Activated CD4-positive, CD25-positive, alpha-beta regulatory T cell treated with anti-CD3 and anti-CD28 coated beads, Interleukin-2, amount 50 U/mL, for 16 hours (primary cell): ENCODE data around the gene GMCL1.
"Not testable (repeated sequence)": the region's sequence is repeated elsewhere in the genome, so short reads cannot be mapped to it uniquely, and the experiment has no call there.

Source experiments
- DNase-seq: peaks from one replicate; pipeline ENCODE4 v3.0.0-alpha.2; 2020; ENCODE audit warnings: low read depth, low spot score

The GMCL1 gene

DNA sequence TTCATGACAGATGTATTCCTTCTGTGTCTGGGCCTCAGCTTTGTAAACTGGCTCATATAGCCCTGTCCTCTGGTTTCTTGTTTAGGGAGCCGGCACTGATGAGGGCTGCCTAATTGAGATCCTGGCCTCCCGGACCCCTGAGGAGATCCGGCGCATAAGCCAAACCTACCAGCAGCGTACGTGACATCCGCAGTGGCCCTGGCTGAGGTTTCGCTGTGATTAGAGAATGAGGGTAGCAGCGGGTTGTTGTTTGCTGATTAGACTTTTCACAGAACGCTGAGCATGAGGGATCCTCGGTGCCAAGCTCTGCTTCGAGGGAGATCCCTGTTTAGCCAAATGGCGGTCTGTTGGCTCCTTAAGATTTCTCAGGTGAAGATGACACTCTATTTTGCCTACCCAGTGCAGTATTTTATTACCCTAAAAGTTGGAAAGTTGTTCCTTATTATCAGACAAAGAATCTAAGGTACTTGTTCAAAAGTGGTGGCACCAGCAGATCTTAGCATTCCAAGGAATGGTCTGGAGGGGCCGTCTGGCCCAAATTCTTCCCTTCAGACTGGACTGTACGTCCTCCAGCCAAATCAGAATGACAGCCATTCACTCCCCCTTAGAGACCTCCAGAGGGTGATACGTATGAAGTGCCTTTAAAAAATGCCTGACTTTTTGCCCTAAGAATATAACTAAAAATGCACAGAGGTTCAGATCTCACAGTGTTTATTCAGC lies 21.5 kb upstream of the GMCL1 start:
- no peak for DNase-seq

DNA sequence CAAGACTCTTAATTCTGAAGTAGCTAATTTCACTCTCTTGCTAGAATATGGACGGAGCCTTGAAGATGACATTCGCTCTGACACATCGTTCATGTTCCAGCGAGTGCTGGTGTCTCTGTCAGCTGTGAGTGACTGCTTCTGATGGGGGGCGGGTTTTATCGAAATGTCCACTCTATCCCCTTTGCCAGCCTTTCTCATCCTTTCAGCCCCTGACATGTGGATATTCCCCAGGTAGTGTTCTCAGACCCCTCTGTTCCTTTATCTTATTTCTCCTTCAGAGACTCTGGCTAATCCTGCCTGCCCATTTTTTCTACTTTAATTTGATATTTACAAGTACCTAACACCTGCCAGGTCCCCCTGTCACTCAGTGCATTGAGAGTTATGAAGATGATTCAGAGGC lies 18.9 kb upstream of the GMCL1 start:
- DNase-seq = no peak

- DNase-seq = no peak
Measured at GRCh38 chr2:69811018-69811417, 18.4 kb upstream of the GMCL1 start.

DNA sequence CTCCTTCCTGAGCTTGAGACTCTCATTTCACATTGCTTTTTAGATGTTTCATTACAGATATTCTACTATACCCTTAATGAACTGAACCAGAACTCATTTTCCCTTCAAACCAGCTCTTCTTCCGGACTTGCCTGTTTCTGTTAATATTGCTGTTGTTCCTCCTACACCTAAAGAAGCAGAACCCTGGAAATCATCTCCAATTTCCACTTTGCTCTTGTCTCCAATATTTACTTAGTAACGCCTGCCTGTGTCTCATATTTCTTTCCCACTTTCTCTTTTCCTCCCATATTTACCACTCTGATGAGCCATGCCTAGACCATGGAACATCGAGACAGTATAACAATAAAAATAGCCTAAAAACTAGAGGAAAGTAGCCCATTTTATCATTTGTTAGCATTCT lies 17.9 kb upstream of the GMCL1 start:
- no peak for DNase-seq

GRCh38 chr2:69815717-69816116 lies 13.7 kb upstream of the GMCL1 start:
- no peak for DNase-seq

GRCh38 chr2:69816923-69817542 lies 12.4 kb upstream of the GMCL1 start:
- peak; percentile 63 for DNase-seq

GRCh38 chr2:69817729-69818501 lies 11.5 kb upstream of the GMCL1 start:
- no peak for DNase-seq

- no peak for DNase-seq
Measured at GRCh38 chr2:69827796-69828540, 1.5 kb upstream of the GMCL1 start.

GRCh38 chr2:69828938-69829255 lies 563 bp upstream of the GMCL1 start:
- no peak for DNase-seq

DNA sequence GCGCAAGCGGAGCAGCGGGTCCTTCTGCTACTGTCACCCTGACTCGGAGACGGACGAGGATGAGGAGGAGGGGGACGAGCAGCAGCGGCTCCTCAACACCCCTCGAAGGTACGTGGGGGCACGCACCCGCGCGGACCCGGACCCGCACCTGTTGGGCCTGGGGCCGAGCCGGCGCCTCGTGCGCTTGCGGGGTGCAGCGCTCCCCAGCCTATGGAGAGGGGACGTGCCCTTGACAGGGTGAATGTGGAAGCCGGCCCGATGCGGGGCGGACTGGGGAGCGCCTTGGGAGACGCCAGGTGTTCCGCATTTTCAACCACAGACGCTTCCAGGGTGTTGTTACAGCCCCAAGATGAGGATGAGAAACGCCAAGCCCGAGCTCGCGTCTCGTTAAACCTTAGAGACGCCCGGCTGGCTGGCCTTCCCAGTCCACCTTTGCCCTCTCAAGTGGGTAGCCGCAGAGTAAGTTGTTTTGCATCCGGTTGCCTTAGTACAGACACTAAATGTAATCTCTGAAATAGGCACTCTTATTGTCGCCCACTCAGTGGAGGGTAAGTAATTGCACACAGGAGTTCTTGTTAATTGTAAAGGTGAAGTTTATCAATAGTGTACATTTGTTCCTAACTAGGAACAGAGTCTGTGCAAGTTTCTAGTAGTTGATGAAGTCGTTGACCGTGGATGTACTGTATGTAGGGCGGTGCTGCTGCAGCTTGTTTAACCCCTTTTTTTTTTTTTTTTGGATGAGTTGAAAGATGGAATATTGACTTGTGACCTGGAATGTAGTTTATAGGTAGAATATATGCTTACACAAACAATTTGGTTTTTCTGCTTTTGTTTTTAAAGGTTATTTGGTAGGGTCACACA lies 815 bp downstream of the GMCL1 start:
- DNase-seq = peak; percentile 4

DNA sequence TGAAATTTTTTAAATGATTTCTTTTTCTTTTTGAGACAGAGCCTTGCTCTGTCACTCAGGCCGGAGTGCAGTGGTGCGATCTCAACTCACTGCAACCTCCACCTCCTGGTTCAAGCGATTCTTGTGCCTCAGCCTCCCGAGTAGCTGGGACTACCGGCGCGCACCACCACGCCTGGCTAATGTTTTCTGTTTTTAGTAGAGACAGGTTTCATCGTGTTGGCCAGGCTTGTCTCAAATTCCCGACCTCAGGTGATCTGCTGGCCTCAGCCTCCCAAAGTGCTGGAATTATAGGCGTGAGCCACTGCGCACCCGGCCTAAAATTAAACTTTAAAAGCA lies 1.4 kb downstream of the GMCL1 start:
- DNase-seq = not testable (repeated sequence)

GRCh38 chr2:69831354-69831905 lies 2.0 kb downstream of the GMCL1 start:
- no peak for DNase-seq

GRCh38 chr2:69833752-69834151 lies 4.3 kb downstream of the GMCL1 start:
- no peak for DNase-seq

GRCh38 chr2:69835666-69836065 lies 6.2 kb downstream of the GMCL1 start:
- DNase-seq = no peak

GRCh38 chr2:69836316-69836715 lies 6.9 kb downstream of the GMCL1 start:
- no peak for DNase-seq

DNA sequence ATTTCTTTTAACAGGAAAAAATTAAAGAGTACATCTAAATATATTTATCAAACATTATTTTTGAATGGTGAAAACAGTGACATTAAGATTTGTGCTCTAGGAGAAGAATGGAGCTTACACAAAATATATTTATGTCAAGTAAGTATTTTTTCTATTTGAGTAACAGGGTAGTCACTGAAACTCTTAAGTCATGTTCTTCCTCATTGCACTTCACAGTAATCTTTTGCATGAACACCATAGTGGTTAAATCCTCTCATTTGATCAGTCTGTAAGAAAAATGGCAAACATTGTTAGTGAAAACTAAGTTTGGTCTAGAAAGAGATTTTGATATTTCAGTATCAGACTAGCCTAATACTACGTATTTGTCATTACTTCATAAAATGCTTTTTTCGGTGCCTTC lies 8.1 kb downstream of the GMCL1 start:
- no peak for DNase-seq

GRCh38 chr2:69843993-69844392 lies 14.5 kb downstream of the GMCL1 start:
- no peak for DNase-seq

GRCh38 chr2:69844560-69844959 lies 15.1 kb downstream of the GMCL1 start:
- no peak for DNase-seq

- DNase-seq = no peak
Measured at GRCh38 chr2:69846182-69847067, 17.0 kb downstream of the GMCL1 start.
